ENCODE data around the gene COP1.
"Not testable (repeated sequence)": the region's sequence is repeated elsewhere in the genome, so short reads cannot be mapped to it uniquely, and the experiment has no call there.

Gene COP1

GRCh38 chr1:176118985-176119384 lies 88.1 kb downstream of the COP1 start:
- DNase-seq = no peak

- no peak for DNase-seq
Measured at GRCh38 chr1:176111835-176112234, 95.3 kb downstream of the COP1 start.

GRCh38 chr1:176110203-176110602 lies 96.9 kb downstream of the COP1 start:
- no peak for DNase-seq

- DNase-seq = no peak
Measured at GRCh38 chr1:176102768-176103350, 104.2 kb downstream of the COP1 start.

DNA sequence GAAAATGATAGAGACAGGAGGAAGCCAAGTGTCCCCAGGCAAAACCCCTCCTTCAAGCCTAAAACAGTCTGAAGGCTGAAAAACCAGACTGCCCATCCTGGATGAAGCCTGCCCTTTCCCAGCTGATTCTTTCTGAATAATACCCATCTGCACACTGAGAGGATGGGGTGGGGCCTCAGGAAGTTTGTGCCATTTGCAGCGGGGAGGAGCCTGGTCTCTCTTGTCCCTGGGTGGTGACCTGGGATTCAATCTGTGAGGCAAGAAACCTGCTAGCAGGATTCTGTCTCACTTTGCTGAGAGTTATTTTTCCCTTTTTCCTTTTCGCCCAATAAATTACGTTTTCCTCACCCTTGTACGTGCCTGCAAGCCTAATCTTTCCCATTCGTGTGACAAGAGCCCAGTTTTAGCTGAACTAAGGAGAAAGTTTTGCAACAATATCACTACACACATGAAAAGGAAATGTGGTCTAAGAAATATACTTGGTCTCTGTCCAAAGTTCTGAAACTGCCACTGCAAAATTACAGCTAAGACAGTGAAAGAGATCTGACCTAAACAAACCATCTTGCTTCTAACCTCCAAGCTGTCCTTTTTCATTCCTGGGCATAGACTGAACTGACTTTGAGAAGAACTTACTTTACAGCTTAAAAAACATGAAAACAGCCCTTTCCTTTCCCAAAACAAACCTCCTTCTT lies 105.0 kb downstream of the COP1 start:
- no peak for DNase-seq

DNA sequence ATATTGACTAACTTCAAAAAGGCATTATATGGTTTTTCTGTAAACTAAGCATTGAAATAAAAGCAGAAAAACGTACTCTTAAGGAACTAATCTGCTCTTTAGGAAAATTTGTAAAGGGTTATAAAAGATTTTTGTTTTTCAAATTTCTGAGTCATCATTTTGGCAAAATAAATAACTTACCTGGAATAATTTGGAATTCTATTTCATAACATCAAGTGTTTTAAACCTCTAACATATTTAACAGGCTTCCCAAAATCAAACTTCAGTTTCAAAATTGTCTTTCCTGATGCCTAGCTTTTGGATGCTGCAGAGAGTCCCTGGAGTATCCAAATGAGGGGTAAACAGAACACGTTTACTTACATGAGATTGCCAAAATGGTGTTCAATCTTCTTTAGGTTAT lies 108.5 kb downstream of the COP1 start:
- no peak for DNase-seq

GRCh38 chr1:176096015-176096414 lies 111.1 kb downstream of the COP1 start:
- no peak for DNase-seq

DNA sequence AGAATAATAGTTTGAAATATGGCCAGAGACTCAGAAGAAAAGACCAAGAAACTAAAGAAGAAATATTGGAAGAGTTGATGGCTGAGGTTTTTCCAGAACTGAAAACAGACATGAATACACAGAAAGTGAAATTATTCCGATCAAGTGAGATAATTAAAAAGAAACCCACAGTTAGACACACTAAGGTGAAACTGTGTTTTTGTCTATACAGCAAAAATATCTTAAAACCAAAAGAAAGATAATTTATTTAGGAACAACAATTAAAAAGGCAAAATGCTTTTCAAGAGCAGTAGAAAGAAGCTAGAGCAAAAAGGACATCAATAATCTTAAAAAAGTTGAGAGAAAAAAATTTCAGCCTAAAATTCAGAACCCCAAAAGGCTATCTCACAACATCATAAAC lies 116.3 kb downstream of the COP1 start:
- DNase-seq = no peak

GRCh38 chr1:176087746-176088145 lies 119.3 kb downstream of the COP1 start:
- DNase-seq = not testable (repeated sequence)

- DNase-seq = peak; percentile 70 to 74
Measured at GRCh38 chr1:176073524-176074157, 133.4 kb downstream of the COP1 start.

- no peak for DNase-seq
Measured at GRCh38 chr1:176068901-176069300, 138.2 kb downstream of the COP1 start.

- DNase-seq = no peak
Measured at GRCh38 chr1:176068256-176068655, 138.8 kb downstream of the COP1 start.

DNA sequence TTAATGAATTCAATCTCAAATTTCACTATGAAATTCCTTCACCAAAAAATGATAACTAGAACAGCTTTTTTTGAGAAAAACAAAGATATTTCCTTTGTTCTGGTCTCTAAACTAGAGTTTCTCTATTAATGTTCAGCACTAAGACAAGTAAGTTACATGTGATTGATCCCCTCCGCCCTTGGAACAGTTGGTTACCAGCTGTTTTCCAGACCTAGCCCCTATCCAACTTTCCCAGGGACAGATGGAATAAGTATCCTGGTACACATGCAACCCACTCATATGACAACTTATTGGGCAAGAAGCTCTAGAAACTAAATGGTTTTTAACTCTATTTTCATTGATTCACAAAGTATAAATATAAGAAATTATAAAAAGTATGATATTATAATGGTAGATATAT lies 140.4 kb downstream of the COP1 start:
- no peak for DNase-seq

GRCh38 chr1:176058686-176059085 lies 148.4 kb downstream of the COP1 start:
- no peak for DNase-seq

GRCh38 chr1:176056312-176056711 lies 150.8 kb downstream of the COP1 start:
- no peak for DNase-seq

DNA sequence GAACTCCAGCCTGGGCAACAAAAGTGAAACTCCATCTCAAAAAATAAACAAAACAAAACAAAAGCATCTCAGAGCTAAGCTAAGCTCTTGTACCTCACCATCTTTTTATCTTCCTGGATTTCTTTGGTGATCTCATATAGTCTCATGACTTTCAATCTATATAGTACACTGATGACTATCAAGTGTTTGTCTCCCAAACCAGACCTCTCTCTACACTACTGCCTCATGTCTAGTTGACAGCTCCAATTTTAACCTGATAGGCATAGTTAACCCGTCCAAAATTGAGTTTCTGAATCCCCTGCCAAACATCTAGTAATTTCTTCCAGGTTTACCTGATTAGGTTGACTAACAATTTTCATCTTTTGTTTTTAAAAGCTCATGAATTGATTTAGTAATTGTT lies 151.7 kb downstream of the COP1 start:
- DNase-seq = no peak

DNA sequence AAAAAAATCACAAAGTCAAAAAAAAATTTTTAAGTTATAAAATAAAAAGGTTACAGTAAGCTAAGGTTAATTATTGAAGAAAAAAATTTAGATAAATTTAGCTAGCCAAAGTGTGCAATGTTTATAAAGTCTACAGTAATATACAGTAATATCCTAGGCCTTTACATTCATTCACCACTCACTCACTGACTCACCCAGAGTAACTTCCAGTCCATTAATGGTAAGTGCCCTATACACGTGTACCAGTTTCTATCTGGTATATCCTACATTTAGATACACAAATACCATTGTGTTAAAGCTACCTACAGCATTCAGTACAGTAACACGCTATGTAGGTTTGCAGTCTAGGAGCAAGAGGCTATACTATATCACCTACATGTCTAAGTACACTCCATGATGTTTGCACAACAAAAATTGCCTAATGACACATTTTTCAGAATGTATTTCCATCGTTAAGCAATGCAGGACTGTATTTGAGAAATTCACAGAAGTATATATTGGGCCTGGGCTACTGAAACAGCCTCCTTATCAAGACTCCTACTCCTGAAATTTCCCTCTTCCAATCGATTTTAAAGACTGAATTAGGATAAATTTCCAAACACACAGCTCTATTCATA lies 155.1 kb downstream of the COP1 start:
- no peak for DNase-seq

GRCh38 chr1:176051402-176051801 lies 155.7 kb downstream of the COP1 start:
- DNase-seq = no peak

DNA sequence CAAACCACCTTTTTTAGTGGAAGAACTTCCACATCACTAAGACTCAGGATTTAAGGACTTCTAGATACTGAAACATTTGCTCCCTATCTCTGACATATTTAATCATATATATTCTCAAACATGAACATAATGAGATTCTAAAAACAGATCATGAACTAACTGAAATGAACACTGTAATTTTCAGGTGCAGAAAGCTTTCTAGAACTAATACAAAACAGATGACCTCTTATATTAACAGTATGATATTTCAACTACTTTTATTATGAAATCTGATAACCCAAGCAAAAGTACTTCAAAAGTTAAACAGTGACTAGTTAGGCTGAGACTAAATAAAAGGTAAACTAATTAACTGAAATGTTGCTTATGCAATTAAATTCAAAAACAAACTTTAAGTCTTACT lies 157.5 kb downstream of the COP1 start:
- DNase-seq = no peak

GRCh38 chr1:176046926-176047325 lies 160.2 kb downstream of the COP1 start:
- DNase-seq = no peak

DNA sequence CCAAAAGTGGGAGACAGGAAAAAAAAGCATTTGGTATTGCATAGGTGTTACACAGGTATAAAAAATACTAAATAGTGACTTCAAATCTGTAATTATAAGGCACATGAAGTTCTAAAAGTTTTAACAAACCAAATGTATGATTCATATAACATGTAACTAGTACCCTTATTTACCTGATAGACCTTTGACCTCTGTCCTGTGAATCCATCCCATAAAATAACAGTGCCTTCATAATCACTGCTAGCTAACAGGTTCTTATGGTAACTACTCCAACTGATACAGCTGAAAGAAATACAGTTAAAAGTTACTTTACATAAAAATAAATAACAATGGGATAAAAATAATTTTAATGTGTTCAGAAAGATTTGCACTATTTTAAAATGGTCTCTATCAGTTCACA lies 163.5 kb downstream of the COP1 start:
- no peak for DNase-seq

GRCh38 chr1:176033881-176034280 lies 173.2 kb downstream of the COP1 start:
- no peak for DNase-seq

DNA sequence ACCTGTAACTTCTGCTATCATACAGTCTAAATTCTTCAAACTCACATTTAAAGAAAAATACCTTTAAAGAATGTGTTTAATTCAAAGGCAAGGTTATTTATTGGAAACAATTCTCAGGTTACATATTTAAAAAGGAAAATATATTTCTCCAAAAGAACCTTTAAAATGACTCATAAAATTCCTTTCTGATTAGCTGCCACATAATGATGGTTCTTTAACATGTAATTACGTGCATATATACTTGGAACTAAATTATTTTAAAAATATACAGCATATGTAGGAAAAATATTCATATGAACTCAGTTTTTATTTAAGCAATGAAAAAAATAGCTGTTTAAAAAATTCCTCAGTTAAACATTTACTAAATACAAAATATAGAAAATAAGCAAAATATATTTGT lies 173.6 kb downstream of the COP1 start:
- DNase-seq = no peak

- no peak for DNase-seq
Measured at GRCh38 chr1:176032040-176032645, 174.9 kb downstream of the COP1 start.
